Measurements from ENCODE around the gene SCN5A.

The SCN5A gene

GRCh38 chr3:38634111-38634510, 15.4 kb downstream of the SCN5A start:
- Histone ChIP-seq H3K9me3 (ENCODE audit: control insufficient read depth, low read length) (no peaks in the 10 kb centered on the region), H3K4me1 (ENCODE audit: control insufficient read depth, insufficient read depth, low read length) (no peaks in the 10 kb centered on the region)

GRCh38 chr3:38632989-38633388, 16.5 kb downstream of the SCN5A start:
- no peaks in the 10 kb centered on the region for H3K4me1 ChIP-seq (ENCODE audit: control insufficient read depth, insufficient read depth, low read length)
- no peaks in the 10 kb centered on the region for H3K36me3 ChIP-seq (ENCODE audit: control insufficient read depth, insufficient read depth, low read length)
- no peaks in the 10 kb centered on the region for H3K9me3 ChIP-seq (ENCODE audit: control insufficient read depth, low read length)
- no peak overlapping the region for H3K9ac ChIP-seq (ENCODE audit: low read length)
- peaks cover 4% of the 10 kb centered on the region for H3K27me3 ChIP-seq (ENCODE audit: control insufficient read depth, insufficient read depth, low read length)
- H3K4me3 ChIP-seq (ENCODE audit: low read length) = no peak overlapping the region

More at GRCh38 chr3:38634111-38634510, 15.4 kb downstream of the SCN5A start:
- Histone ChIP-seq H3K4me3 (ENCODE audit: low read length) (no peak overlapping the region), H3K9ac (ENCODE audit: low read length) (no peak overlapping the region), H3K36me3 (ENCODE audit: control insufficient read depth, insufficient read depth, low read length) (no peaks in the 10 kb centered on the region), H3K27me3 (ENCODE audit: control insufficient read depth, insufficient read depth, low read length) (peaks cover 4% of the 10 kb centered on the region)

GRCh38 chr3:38630606-38631005, 18.9 kb downstream of the SCN5A start:
- no peaks in the 10 kb centered on the region for H3K9me3 ChIP-seq (ENCODE audit: control insufficient read depth, low read length)
- no peaks in the 10 kb centered on the region for H3K27me3 ChIP-seq (ENCODE audit: control insufficient read depth, insufficient read depth, low read length)
- H3K4me3 ChIP-seq (ENCODE audit: low read length) = no peak overlapping the region
- H3K9ac ChIP-seq (ENCODE audit: low read length) = no peak overlapping the region
- no peaks in the 10 kb centered on the region for H3K4me1 ChIP-seq (ENCODE audit: control insufficient read depth, insufficient read depth, low read length)
- no peaks in the 10 kb centered on the region for H3K36me3 ChIP-seq (ENCODE audit: control insufficient read depth, insufficient read depth, low read length)

- Histone ChIP-seq H3K9ac (ENCODE audit: low read length) (no peak overlapping the region), H3K36me3 (ENCODE audit: control insufficient read depth, insufficient read depth, low read length) (no peaks in the 10 kb centered on the region), H3K27me3 (ENCODE audit: control insufficient read depth, insufficient read depth, low read length) (no peaks in the 10 kb centered on the region), H3K4me3 (ENCODE audit: low read length) (no peak overlapping the region), H3K4me1 (ENCODE audit: control insufficient read depth, insufficient read depth, low read length) (no peaks in the 10 kb centered on the region), H3K9me3 (ENCODE audit: control insufficient read depth, low read length) (no peaks in the 10 kb centered on the region)
Observed at GRCh38 chr3:38630070-38630469, 19.4 kb downstream of the SCN5A start.

GRCh38 chr3:38628835-38629234, 20.7 kb downstream of the SCN5A start:
- Histone ChIP-seq H3K36me3 (ENCODE audit: control insufficient read depth, insufficient read depth, low read length) (no peaks in the 10 kb centered on the region), H3K9ac (ENCODE audit: low read length) (no peak overlapping the region), H3K4me1 (ENCODE audit: control insufficient read depth, insufficient read depth, low read length) (no peaks in the 10 kb centered on the region), H3K9me3 (ENCODE audit: control insufficient read depth, low read length) (no peaks in the 10 kb centered on the region), H3K4me3 (ENCODE audit: low read length) (no peak overlapping the region), H3K27me3 (ENCODE audit: control insufficient read depth, insufficient read depth, low read length) (no peaks in the 10 kb centered on the region)

DNA sequence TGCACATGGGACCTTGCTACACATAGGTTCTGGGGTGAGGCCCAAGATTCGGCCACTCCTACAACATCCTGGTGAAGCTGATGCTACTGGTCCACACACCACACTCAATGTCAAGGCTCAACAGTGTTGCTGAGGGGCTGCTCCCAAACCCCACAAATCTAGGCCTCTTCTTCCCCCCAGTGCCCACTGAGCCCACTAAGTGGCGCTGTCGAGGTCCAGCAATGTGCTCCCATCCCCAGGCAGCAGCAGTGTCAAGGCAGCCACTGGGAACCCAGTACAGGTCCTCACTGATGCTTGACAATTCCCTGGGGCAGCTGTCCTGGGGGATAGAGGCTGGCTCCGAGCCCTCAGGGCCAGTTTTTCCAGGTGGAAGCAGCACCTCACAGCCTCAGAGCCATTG, 21.5 kb downstream of the SCN5A start:
- H3K27me3 ChIP-seq (ENCODE audit: control insufficient read depth, insufficient read depth, low read length) = no peaks in the 10 kb centered on the region
- no peak overlapping the region for H3K4me3 ChIP-seq (ENCODE audit: low read length)
- no peaks in the 10 kb centered on the region for H3K36me3 ChIP-seq (ENCODE audit: control insufficient read depth, insufficient read depth, low read length)
- no peak overlapping the region for H3K9ac ChIP-seq (ENCODE audit: low read length)
- H3K9me3 ChIP-seq (ENCODE audit: control insufficient read depth, low read length) = no peaks in the 10 kb centered on the region
- H3K4me1 ChIP-seq (ENCODE audit: control insufficient read depth, insufficient read depth, low read length) = no peaks in the 10 kb centered on the region

GRCh38 chr3:38626171-38626570, 23.3 kb downstream of the SCN5A start:
- no peaks in the 10 kb centered on the region for H3K9me3 ChIP-seq (ENCODE audit: control insufficient read depth, low read length)

GRCh38 chr3:38623539-38623938, 25.9 kb downstream of the SCN5A start:
- no peak overlapping the region for H3K9ac ChIP-seq (ENCODE audit: low read length)
- H3K36me3 ChIP-seq (ENCODE audit: control insufficient read depth, insufficient read depth, low read length) = no peaks in the 10 kb centered on the region
- H3K9me3 ChIP-seq (ENCODE audit: control insufficient read depth, low read length) = no peaks in the 10 kb centered on the region
- H3K4me1 ChIP-seq (ENCODE audit: control insufficient read depth, insufficient read depth, low read length) = no peaks in the 10 kb centered on the region
- H3K4me3 ChIP-seq (ENCODE audit: low read length) = no peak overlapping the region
- H3K27me3 ChIP-seq (ENCODE audit: control insufficient read depth, insufficient read depth, low read length) = no peaks in the 10 kb centered on the region

More at GRCh38 chr3:38626171-38626570, 23.3 kb downstream of the SCN5A start:
- H3K9ac ChIP-seq (ENCODE audit: low read length) = no peak overlapping the region
- no peaks in the 10 kb centered on the region for H3K27me3 ChIP-seq (ENCODE audit: control insufficient read depth, insufficient read depth, low read length)
- no peaks in the 10 kb centered on the region for H3K4me1 ChIP-seq (ENCODE audit: control insufficient read depth, insufficient read depth, low read length)
- no peaks in the 10 kb centered on the region for H3K36me3 ChIP-seq (ENCODE audit: control insufficient read depth, insufficient read depth, low read length)
- no peak overlapping the region for H3K4me3 ChIP-seq (ENCODE audit: low read length)

DNA sequence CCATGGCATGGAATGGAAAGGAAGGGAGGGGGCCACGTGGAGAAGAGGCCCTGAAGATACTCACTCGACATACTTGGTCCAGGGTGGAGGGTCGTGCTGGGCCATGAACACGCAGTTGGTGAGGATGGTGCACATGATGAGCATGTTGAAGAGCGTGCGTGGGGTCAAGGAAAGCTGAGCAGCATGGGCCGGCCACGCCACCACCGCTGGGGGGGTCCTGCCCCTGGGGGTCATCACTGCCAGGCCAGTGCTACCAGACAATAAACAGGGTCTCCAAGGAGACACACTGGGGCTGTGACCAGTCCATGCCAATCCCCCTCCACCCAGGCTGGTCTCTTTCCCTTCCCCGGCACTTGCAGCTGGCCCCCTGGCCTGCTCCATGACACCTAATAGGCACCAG, 27.2 kb downstream of the SCN5A start:
- no peaks in the 10 kb centered on the region for H3K36me3 ChIP-seq (ENCODE audit: control insufficient read depth, insufficient read depth, low read length)
- H3K9ac ChIP-seq (ENCODE audit: low read length) = no peak overlapping the region
- no peak overlapping the region for H3K4me3 ChIP-seq (ENCODE audit: low read length)
- H3K4me1 ChIP-seq (ENCODE audit: control insufficient read depth, insufficient read depth, low read length) = no peaks in the 10 kb centered on the region
- no peaks in the 10 kb centered on the region for H3K9me3 ChIP-seq (ENCODE audit: control insufficient read depth, low read length)
- no peaks in the 10 kb centered on the region for H3K27me3 ChIP-seq (ENCODE audit: control insufficient read depth, insufficient read depth, low read length)

GRCh38 chr3:38620236-38620635, 29.3 kb downstream of the SCN5A start:
- H3K9ac ChIP-seq (ENCODE audit: low read length) = no peak overlapping the region
- H3K27me3 ChIP-seq (ENCODE audit: control insufficient read depth, insufficient read depth, low read length) = no peaks in the 10 kb centered on the region
- H3K4me1 ChIP-seq (ENCODE audit: control insufficient read depth, insufficient read depth, low read length) = no peaks in the 10 kb centered on the region
- no peaks in the 10 kb centered on the region for H3K36me3 ChIP-seq (ENCODE audit: control insufficient read depth, insufficient read depth, low read length)
- H3K9me3 ChIP-seq (ENCODE audit: control insufficient read depth, low read length) = no peaks in the 10 kb centered on the region
- no peak overlapping the region for H3K4me3 ChIP-seq (ENCODE audit: low read length)

DNA sequence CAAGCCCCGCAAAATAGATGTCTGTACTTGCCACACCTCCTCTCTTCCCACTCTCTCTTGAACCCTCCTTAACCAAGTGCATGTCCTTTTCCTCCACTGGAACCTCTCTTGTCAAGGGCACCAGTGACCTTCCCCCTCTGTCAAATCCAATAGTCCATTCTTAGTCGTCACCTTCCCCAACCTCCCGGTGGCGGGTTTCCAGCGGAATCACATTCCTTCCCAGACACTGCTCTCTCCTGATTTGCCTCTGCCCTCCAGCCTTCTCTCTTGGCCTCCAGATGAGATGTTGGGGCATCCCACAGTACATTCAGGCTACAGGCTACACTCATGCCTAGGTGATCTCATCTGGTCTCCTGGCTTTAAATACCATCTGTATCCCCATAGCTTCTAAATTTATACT, 31.1 kb downstream of the SCN5A start:
- H3K4me3 ChIP-seq (ENCODE audit: low read length) = no peak overlapping the region

GRCh38 chr3:38617586-38617985, 31.9 kb downstream of the SCN5A start:
- Histone ChIP-seq H3K9ac (ENCODE audit: low read length) (no peak overlapping the region), H3K4me1 (ENCODE audit: control insufficient read depth, insufficient read depth, low read length) (no peaks in the 10 kb centered on the region), H3K27me3 (ENCODE audit: control insufficient read depth, insufficient read depth, low read length) (no peaks in the 10 kb centered on the region), H3K4me3 (ENCODE audit: low read length) (no peak overlapping the region), H3K9me3 (ENCODE audit: control insufficient read depth, low read length) (no peaks in the 10 kb centered on the region), H3K36me3 (ENCODE audit: control insufficient read depth, insufficient read depth, low read length) (no peaks in the 10 kb centered on the region)

More for the DNA sequence above, 31.1 kb downstream of the SCN5A start:
- Histone ChIP-seq H3K27me3 (ENCODE audit: control insufficient read depth, insufficient read depth, low read length) (no peaks in the 10 kb centered on the region), H3K9ac (ENCODE audit: low read length) (no peak overlapping the region), H3K9me3 (ENCODE audit: control insufficient read depth, low read length) (no peaks in the 10 kb centered on the region), H3K36me3 (ENCODE audit: control insufficient read depth, insufficient read depth, low read length) (no peaks in the 10 kb centered on the region), H3K4me1 (ENCODE audit: control insufficient read depth, insufficient read depth, low read length) (no peaks in the 10 kb centered on the region)

GRCh38 chr3:38617137-38617536, 32.4 kb downstream of the SCN5A start:
- Histone ChIP-seq H3K27me3 (ENCODE audit: control insufficient read depth, insufficient read depth, low read length) (no peaks in the 10 kb centered on the region), H3K4me1 (ENCODE audit: control insufficient read depth, insufficient read depth, low read length) (no peaks in the 10 kb centered on the region), H3K36me3 (ENCODE audit: control insufficient read depth, insufficient read depth, low read length) (no peaks in the 10 kb centered on the region), H3K4me3 (ENCODE audit: low read length) (no peak overlapping the region), H3K9ac (ENCODE audit: low read length) (no peak overlapping the region), H3K9me3 (ENCODE audit: control insufficient read depth, low read length) (no peaks in the 10 kb centered on the region)
